Effector CD4-positive, alpha-beta T cell (primary cell): Measurements from ENCODE around the gene PDE1A.

Experiments used
- DNase-seq: peaks from one replicate; pipeline ENCODE4 v3.0.0-alpha.2; 2020

The PDE1A gene

DNA sequence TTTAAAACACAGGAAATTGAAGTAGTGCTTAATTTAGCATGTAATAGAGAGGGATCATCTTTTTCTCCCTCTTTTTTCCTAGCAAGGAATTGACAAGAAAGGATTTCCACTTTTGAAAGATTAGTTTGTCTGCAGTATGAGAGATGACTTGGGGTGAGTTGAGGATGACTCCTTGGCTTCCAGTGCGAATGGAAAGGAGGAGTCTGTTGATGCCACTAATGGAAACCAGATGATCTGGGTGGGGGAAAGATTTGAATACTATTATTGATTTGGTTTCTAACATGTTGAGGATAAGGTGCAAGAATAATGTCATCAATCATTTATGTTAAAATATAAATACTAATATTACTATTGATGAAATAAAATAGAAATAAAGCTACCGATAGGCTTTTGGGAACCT lies 235.8 kb downstream of the PDE1A start:
- DNase-seq: no peak

- no peak for DNase-seq
Measured at GRCh38 chr2:182187130-182187529, 239.7 kb downstream of the PDE1A start.

GRCh38 chr2:182186132-182186735 lies 240.6 kb downstream of the PDE1A start:
- DNase-seq: no peak

GRCh38 chr2:182182436-182182835 lies 244.4 kb downstream of the PDE1A start:
- DNase-seq: no peak

- DNase-seq: no peak
Measured at GRCh38 chr2:182181381-182181780, 245.5 kb downstream of the PDE1A start.

GRCh38 chr2:182179176-182179575 lies 247.7 kb downstream of the PDE1A start:
- DNase-seq: no peak

- no peak for DNase-seq
Measured at GRCh38 chr2:182173944-182174622, 252.8 kb downstream of the PDE1A start.

GRCh38 chr2:182170341-182170740 lies 256.5 kb downstream of the PDE1A start:
- DNase-seq: no peak

GRCh38 chr2:182167882-182168281 lies 259.0 kb downstream of the PDE1A start:
- no peak for DNase-seq

DNA sequence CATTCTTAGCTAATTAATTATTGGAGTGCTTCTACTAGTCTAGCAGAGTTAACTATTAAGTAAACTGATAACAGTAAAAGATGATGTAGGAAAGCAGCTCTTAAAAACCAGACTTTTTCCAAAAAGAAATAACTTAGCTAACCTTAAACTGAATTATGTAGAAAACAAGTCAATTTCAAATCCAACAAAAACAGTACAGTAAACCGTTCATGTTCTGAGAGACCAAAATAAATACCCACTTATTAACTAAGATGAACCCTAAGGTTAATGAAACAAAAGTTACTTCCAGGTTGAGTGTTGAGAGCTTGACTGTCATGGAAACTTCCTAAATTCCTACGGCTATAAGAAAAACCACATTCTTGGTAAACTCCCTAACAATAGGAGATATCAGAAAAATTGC lies 260.0 kb downstream of the PDE1A start:
- no peak for DNase-seq

DNA sequence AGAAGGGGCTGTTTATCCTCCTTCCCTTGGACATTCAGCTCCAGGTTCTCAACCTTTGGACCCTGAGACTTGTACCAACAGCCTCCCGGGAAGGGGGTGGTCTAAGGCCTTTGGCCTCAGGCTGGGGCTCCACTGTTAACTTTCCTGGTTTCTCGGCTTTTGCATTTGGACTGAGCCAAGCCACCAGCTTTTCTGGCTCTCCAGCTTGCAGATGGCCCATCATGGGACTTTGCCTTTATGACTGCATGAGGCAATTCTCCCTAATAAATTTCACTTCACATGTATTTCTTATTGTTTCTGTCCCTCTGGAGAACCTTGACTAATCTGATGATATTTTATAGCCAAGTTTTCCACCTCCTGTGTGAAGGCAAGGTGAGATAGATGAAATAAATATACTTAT lies 260.4 kb downstream of the PDE1A start:
- DNase-seq: no peak

GRCh38 chr2:182165202-182165601 lies 261.6 kb downstream of the PDE1A start:
- DNase-seq: no peak

DNA sequence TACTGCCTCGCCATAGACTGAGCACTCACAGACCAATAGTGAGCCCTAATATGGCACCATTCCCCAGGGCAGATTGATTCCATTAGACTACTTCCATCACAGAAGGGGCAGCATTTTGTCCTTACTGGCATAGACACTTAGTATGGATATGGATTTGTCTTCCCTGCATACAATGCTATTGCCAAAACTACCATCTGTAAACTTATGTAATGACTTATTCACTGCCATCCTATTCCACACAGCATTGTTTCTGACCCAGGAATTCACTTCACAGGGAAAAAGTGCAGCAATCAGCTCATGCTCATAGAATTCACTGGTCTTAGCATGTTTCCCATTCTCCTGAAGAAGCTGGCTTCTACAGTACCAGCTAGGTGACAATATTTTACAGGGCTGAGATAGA lies 262.1 kb downstream of the PDE1A start:
- DNase-seq: no peak

GRCh38 chr2:182163878-182164277 lies 263.0 kb downstream of the PDE1A start:
- no peak for DNase-seq

- DNase-seq: no peak
Measured at GRCh38 chr2:182148344-182148743, 278.5 kb downstream of the PDE1A start.

- no peak for DNase-seq
Measured at GRCh38 chr2:182144776-182145165, 282.1 kb downstream of the PDE1A start.

GRCh38 chr2:182144041-182144775 lies 282.6 kb downstream of the PDE1A start:
- no peak for DNase-seq

GRCh38 chr2:182142062-182142461 lies 284.8 kb downstream of the PDE1A start:
- no peak for DNase-seq

DNA sequence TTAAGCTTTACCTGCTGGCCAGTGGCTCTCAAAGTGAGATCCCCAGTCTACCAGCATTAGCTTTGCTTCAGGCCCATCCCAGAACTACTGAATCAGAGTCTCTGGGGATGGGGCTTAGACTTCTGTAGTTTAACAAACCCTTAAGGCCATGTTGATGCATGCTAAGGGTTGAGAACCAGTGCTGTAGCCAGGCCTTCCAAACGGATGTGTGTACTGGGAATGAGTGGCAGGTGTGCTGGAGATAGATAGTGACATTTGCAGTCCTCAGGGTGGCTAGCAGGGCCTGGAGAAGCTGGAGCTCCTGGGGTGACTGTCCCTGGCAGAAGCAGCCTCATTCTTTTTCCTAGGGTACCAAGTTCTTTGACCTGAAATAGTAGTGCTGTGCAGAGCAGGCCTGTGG lies 292.6 kb downstream of the PDE1A start:
- no peak for DNase-seq

DNA sequence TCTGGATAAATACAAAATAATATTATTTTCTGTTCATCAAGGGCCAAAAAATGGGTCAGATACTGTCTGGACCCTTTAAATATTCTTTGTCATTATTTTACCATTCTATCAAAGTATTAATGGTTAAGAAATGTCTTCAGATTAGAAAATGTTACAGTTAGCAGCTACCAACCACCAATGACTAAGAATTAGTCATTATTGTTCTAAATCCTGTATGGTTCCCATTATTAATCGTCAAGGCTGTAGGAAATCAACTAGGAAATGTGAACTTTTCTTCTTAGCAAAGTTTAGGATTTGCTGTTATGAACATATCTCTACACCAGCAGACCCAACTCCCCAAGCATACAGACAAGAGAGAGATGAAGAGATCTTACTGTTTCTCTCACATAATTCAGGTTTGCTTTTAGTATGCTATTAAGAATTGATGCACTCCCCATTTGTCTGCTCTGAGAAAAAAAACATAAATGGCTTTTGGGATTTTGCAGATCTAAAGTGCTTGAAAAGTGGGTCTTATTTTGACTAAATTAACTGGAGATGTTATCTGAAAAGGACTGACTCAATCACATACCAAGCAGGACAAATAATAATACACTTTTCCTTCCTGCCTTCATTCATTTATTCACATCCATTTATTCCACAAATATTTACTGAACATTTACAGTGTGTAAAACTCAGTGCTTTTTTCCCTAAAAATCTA lies 293.5 kb downstream of the PDE1A start:
- no peak for DNase-seq

- DNase-seq: no peak
Measured at GRCh38 chr2:182132605-182133004, 294.2 kb downstream of the PDE1A start.

DNA sequence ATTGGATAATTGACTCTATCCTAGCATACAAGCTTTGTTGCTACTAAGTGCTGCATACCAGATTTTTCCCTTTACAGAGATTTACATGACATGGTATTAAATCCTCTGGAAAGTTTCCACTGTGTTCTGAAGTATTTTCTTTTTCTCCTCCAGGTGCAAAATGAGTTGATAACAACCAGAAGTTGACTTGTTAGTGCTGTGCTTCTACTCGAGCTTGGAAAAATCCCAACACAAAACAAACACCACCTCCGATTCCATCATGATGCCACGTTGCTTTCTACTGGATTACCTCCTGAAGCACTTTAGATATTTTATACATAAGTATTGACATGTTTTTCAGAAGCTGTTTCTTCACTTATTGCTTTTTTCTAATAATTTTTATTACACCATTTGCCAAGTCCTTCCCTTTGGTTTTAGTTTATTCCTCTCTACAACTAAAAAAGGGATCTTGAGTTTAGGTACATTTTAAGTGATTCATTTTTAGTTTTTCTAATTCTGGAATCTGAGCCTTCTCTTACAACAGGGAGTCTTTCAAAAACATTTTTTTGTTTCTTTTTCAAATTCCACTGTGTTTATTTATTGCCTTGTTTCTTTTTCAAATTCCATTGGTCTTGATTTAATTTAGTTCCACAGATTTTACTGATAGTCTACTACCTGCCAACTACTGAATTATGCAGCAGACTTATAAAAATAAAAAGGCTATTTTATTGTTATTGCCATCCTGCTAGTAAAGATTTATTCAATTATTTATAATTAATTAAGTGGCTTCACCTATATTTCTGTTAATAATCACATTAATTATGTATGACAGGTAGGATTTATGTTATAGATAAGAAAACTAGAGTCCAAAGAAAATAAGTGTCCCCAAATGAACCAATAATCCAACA lies 297.8 kb downstream of the PDE1A start:
- DNase-seq: no peak

- DNase-seq: no peak
Measured at GRCh38 chr2:182117196-182117595, 309.6 kb downstream of the PDE1A start.
